ENCODE results near the gene NFIA. TPM values are rescaled to one million over a fixed set of nuclear protein-coding genes. Genes with fewer than 3 reads are reported as not detected.
A peak's percentile ranks its signal among the peaks of the same experiment; 100 is the strongest.

The NFIA gene
- total and polyA plus RNA-seq, 9 of the 15 experiments (the other 6 are each of a cell fraction or from before 2014, with no cell fraction given), result 5.3 to 24.9 (median 9.8) TPM

GRCh38 chr1:61079296-61079897 is 3.0 kb upstream of the NFIA start (continued):
- no peak for TF ChIP-seq RBBP5 (IDR thresholded peaks at IDR 0.05; ENCODE audit: borderline replicate concordance, insufficient read depth, low read length, poor library complexity, severe bottlenecking)
- no peak for TF ChIP-seq TGIF2 (CRISPR knock-in tag; IDR thresholded peaks at IDR 0.05)
- TF ChIP-seq ARID1B (IDR thresholded peaks at IDR 0.05), result no peak
- TF ChIP-seq, protein P1, sequence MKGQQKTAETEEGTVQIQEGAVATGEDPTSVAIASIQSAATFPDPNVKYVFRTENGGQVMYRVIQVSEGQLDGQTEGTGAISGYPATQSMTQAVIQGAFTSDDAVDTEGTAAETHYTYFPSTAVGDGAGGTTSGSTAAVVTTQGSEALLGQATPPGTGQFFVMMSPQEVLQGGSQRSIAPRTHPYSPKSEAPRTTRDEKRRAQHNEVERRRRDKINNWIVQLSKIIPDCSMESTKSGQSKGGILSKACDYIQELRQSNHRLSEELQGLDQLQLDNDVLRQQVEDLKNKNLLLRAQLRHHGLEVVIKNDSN (CRISPR knock-in tag; IDR thresholded peaks at IDR 0.05), result no peak
- TF ChIP-seq, protein P2, sequence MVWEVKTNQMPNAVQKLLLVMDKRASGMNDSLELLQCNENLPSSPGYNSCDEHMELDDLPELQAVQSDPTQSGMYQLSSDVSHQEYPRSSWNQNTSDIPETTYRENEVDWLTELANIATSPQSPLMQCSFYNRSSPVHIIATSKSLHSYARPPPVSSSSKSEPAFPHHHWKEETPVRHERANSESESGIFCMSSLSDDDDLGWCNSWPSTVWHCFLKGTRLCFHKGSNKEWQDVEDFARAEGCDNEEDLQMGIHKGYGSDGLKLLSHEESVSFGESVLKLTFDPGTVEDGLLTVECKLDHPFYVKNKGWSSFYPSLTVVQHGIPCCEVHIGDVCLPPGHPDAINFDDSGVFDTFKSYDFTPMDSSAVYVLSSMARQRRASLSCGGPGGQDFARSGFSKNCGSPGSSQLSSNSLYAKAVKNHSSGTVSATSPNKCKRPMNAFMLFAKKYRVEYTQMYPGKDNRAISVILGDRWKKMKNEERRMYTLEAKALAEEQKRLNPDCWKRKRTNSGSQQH (CRISPR knock-in tag; IDR thresholded peaks at IDR 0.05), result 0 out of 2 replicates have a peak, but pooled peaks have one; percentile 20
- TF ChIP-seq CTBP1 (IDR thresholded peaks at IDR 0.05; ENCODE audit: borderline replicate concordance), result no peak
- TF ChIP-seq RAD51 (IDR thresholded peaks at IDR 0.05; ENCODE audit: borderline replicate concordance, low read depth), result no peak
- TF ChIP-seq NR2C2 (CRISPR knock-in tag; IDR thresholded peaks at IDR 0.05), result no peak
- TF ChIP-seq NR2C2 (tag; IDR thresholded peaks at IDR 0.05), result 0 out of 2 replicates have a peak, but pooled peaks have one; percentile 61
- TF ChIP-seq MEF2D (tag; conservative IDR thresholded peaks at IDR 0.05; ENCODE audit: low read depth), result 0 out of 2 replicates have a peak, but pooled peaks have one; percentile 18
- TF ChIP-seq TAF15 (IDR thresholded peaks at IDR 0.05; ENCODE audit: low read depth, low read length), result no peak
- TF ChIP-seq, protein P3, sequence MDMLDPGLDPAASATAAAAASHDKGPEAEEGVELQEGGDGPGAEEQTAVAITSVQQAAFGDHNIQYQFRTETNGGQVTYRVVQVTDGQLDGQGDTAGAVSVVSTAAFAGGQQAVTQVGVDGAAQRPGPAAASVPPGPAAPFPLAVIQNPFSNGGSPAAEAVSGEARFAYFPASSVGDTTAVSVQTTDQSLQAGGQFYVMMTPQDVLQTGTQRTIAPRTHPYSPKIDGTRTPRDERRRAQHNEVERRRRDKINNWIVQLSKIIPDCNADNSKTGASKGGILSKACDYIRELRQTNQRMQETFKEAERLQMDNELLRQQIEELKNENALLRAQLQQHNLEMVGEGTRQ (CRISPR knock-in tag; IDR thresholded peaks at IDR 0.05), result no peak
- TF ChIP-seq FOXK2 (conservative IDR thresholded peaks at IDR 0.05 in 1 of 2, IDR thresholded peaks at IDR 0.05 in 1 of 2; ENCODE audit: low read depth in 2 of 2), result no peak
- no peak for TF ChIP-seq ZFP1 (CRISPR knock-in tag; IDR thresholded peaks at IDR 0.05)
- TF ChIP-seq, protein P4, sequence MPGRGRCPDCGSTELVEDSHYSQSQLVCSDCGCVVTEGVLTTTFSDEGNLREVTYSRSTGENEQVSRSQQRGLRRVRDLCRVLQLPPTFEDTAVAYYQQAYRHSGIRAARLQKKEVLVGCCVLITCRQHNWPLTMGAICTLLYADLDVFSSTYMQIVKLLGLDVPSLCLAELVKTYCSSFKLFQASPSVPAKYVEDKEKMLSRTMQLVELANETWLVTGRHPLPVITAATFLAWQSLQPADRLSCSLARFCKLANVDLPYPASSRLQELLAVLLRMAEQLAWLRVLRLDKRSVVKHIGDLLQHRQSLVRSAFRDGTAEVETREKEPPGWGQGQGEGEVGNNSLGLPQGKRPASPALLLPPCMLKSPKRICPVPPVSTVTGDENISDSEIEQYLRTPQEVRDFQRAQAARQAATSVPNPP (IDR thresholded peaks at IDR 0.05; ENCODE audit: borderline replicate concordance, insufficient read depth, insufficient read length), result no peak
- TF ChIP-seq ZNF165 (CRISPR knock-in tag; IDR thresholded peaks at IDR 0.05; ENCODE audit: borderline replicate concordance), result no peak
- TF ChIP-seq, protein P5, sequence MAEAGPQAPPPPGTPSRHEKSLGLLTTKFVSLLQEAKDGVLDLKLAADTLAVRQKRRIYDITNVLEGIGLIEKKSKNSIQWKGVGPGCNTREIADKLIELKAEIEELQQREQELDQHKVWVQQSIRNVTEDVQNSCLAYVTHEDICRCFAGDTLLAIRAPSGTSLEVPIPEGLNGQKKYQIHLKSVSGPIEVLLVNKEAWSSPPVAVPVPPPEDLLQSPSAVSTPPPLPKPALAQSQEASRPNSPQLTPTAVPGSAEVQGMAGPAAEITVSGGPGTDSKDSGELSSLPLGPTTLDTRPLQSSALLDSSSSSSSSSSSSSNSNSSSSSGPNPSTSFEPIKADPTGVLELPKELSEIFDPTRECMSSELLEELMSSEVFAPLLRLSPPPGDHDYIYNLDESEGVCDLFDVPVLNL (CRISPR knock-in tag; IDR thresholded peaks at IDR 0.05; ENCODE audit: low read depth), result no peak
